Lower leg skin (tissue), 4 donors: ENCODE measurements around the gene SPATA9. TPM values are rescaled to one million over a fixed set of nuclear protein-coding genes. Genes with fewer than 3 reads are reported as not detected.

Source experiments
- DNase-seq, 2 donors: peaks; one replicate each; pipeline ENCODE4 v3.0.0-alpha.2; 2019; ENCODE audit warnings: low spot score in 2 of 2
- H3K4me3 ChIP-seq: fragments of 200-600 bp; sonication (generic); 2 replicates; pipeline ENCODE4 v1.5.1; 2017; ENCODE audit warnings: mild to moderate bottlenecking, low read depth; ENCODE audit not compliant: poor library complexity, severe bottlenecking
- POLR2A ChIP-seq, 2 donors: fragments of 450-650 bp; IDR thresholded peaks; one replicate each; pipeline ENCODE4 v1.6.1; 2016 to 2017; ENCODE audit warnings: antibody characterized with exemption in 2 of 2, mild to moderate bottlenecking in 1 of 2, moderate library complexity in 1 of 2
- WGBS, 2 donors: methylation state at CpG; one replicate each; pipeline ENCODE4 v1.1.5; 2018; 5-methylcytosine and 5-hydroxymethylcytosine counted together
- intact Hi-C: fragments of 100-400 bp; cut with DNase I; formaldehyde crosslinking; loops from one replicate; pipeline ENCODE4 v1.15.0; 2023; ENCODE audit warnings: low total_unique reads
- total RNA-seq, 4 donors: library from RNA; depleted of rRNA; stranded (reverse); fragments of >200 nt; gene quantifications; one replicate each; pipeline ENCODE4 v1.1.0, GENCODE V29; 2016
- TF ChIP-seq, protein P1 (sequence below), 3 donors: fragments of 450-650 bp; IDR thresholded peaks; one replicate each; pipeline ENCODE4 v1.5.1; 2016; ENCODE audit warnings: antibody characterized with exemption in 3 of 3, mild to moderate bottlenecking in 3 of 3, moderate library complexity in 2 of 3

SPATA9 gene
- total RNA-seq, 4 donors from 2014 or later, result 0.99 TPM; not detected in 3

DNA sequence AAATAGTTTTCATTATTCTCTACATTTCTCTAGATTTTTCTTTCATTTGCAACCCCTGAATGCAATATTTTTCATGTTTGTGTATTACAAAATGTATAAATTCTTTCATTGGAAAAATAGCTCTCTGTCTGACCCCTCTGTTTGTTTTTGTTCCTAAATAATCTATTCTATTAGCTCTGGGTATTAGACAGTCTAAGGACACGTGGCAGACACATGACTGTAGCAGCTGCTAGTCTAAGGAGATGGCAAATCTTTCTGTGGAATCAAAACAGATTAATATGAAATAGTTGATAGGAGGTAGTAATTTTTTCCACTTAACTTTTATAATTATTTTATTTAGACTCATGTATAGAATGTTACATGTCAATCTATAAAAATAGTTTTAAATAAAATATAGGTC, 21.4 kb upstream of the SPATA9 start:
- WGBS, 2 donors, result 65 to 73% methylated on average over 1 of the region's 1 CpG
- intact Hi-C loops, result no loop called here
- no peak for DNase-seq
- no peak overlapping the region for H3K4me3 ChIP-seq
- TF ChIP-seq POLR2A (IDR thresholded peaks at IDR 0.05), result no peak
- TF ChIP-seq, protein P1, sequence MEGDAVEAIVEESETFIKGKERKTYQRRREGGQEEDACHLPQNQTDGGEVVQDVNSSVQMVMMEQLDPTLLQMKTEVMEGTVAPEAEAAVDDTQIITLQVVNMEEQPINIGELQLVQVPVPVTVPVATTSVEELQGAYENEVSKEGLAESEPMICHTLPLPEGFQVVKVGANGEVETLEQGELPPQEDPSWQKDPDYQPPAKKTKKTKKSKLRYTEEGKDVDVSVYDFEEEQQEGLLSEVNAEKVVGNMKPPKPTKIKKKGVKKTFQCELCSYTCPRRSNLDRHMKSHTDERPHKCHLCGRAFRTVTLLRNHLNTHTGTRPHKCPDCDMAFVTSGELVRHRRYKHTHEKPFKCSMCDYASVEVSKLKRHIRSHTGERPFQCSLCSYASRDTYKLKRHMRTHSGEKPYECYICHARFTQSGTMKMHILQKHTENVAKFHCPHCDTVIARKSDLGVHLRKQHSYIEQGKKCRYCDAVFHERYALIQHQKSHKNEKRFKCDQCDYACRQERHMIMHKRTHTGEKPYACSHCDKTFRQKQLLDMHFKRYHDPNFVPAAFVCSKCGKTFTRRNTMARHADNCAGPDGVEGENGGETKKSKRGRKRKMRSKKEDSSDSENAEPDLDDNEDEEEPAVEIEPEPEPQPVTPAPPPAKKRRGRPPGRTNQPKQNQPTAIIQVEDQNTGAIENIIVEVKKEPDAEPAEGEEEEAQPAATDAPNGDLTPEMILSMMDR (IDR thresholded peaks at IDR 0.05), result no peak

DNA sequence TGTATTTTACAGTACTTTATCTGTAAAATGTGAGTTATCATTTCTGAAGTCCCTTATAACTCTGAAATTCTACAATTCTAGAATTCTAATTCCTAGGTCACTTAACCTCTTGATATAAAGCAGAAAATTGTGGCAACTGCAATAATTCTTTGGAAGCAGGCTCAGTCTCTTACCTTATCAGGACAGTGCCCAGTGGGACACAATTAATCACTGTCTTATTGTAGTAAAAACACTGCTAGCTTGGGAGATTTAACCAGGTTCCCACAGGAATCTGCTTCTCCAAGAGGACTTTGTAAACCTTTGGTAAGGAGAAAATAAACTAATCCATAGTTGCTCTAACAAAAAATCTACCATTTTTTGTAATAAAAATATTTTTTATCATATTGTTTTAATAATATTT, 18.3 kb upstream of the SPATA9 start:
- no peak overlapping the region for H3K4me3 ChIP-seq
- TF ChIP-seq POLR2A (IDR thresholded peaks at IDR 0.05), result no peak
- TF ChIP-seq, protein P1 (IDR thresholded peaks at IDR 0.05), result no peak
- no peak for DNase-seq
- intact Hi-C loops, result no loop called here

DNA sequence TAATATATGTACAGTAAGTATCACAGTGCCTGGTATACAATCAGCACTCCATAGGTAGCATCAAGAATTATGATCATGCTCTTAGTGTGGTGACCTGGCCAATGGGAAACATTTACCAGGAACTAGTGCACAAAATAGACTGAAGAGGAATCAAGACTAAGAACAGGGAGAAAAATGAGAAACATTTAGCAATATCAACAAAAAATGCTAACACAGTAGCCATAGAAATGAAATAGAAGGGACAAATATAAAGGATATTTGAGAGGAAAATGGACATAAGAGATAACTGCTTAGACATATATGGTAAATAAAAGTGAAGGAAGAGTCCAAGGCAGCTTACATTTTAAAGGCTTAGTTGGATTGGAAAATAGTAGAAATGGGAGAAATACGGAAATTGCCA, 16.5 kb upstream of the SPATA9 start:
- intact Hi-C loops, result no loop called here
- WGBS, 2 donors, result 96 to 97% methylated on average over 1 of the region's 1 CpG
- no peak for DNase-seq
- no peak for TF ChIP-seq POLR2A (IDR thresholded peaks at IDR 0.05)
- TF ChIP-seq, protein P1 (IDR thresholded peaks at IDR 0.05), result no peak
- no peak overlapping the region for H3K4me3 ChIP-seq

DNA sequence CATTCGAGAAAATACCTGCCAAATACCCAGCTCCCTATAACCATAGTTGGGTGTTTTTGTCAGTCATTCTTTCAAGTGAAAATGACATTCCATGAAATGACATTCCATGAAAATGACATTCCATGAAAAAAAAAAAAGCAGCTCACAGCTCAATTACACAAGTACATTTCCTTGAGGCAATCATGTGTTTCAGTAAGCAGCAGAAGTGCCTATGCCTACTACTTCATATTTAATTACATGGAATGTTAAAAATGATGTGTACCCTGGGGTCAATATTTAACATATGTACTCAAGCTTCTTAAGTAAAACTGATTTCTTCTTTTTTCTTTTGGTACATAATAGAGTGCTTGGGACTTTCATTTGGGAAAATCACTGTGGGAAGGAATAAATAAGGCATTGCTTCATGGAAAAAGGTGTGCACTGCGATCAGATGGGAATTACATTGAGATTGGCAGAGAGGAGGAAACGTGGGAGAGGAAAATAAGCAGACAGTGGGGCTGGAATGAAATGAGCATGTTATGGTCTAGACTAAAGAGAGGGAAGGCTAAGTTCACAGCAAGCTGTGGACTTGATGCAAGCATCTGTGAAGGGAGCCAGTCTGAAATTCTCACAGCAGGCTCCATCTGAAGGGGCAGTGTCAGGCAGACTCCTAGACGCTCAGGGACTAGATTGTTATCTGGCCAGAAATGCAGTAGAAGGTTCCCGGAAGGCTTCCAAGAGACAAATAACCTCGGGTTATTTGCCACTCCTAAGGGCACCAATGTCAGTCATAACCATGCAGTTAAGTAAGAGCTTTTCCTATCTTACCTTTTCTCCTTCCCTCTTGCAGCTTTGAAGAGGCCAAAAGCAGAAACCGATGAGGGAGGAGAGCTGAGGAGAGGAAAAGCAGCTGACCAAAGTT, 15.2 kb upstream of the SPATA9 start:
- DNase-seq, result no peak
- TF ChIP-seq POLR2A (IDR thresholded peaks at IDR 0.05), result no peak
- TF ChIP-seq, protein P1 (IDR thresholded peaks at IDR 0.05), result no peak
- H3K4me3 ChIP-seq, result no peak overlapping the region
- 42 to 56% methylated on average over 7 of the region's 7 CpGs for WGBS, 2 donors
- intact Hi-C loops, result no loop called here

DNA sequence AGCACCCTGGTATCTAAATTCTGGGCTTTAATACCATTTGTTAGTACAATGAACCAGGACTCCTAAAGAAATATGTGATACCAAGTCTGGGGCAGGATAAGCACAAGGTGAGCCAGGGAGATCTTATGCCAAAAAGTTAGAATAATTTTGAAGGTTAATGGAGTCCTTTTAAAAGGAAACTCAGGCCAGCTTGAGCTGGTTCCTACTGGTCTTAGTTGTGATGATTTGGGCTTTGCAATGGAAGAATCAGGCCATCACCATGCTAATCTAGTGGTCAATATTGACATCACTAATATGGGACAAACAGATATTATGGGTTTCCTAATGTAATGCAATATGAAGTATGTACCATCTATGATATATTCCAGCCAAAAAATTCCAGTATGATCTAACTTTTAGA, 7.5 kb upstream of the SPATA9 start:
- no peak overlapping the region for H3K4me3 ChIP-seq
- no peak for TF ChIP-seq POLR2A (IDR thresholded peaks at IDR 0.05)
- TF ChIP-seq, protein P1 (IDR thresholded peaks at IDR 0.05), result no peak
- intact Hi-C loops, result no loop called here
- no peak for DNase-seq

DNA sequence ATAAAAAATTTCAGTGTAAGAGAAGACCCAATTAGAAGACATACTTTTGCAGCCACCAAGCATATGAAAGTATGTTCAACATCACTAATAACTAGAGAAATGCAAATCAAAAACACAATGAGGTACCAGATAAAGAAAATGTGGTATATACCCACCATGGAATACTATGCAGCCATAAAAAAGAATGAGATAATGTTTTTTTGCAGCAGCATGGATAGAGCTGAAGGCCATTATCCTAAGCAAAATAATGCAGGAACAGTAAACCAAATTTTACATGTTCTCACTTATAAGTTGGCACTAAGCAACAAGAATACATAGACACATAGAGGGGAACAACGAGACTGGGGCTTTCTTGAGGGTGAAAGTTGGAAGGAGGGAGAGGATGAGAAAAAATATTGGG, 6.9 kb upstream of the SPATA9 start:
- intact Hi-C loops, result no loop called here
- TF ChIP-seq POLR2A (IDR thresholded peaks at IDR 0.05), result no peak
- TF ChIP-seq, protein P1 (IDR thresholded peaks at IDR 0.05), result no peak
- WGBS, 2 donors, result 93 to 97% methylated on average over 1 of the region's 1 CpG
- no peak for DNase-seq
- no peak overlapping the region for H3K4me3 ChIP-seq
